ENCODE measurements around the gene ADGRG2.

GRCh38 chrX:18949944-18950301 lies 172.3 kb downstream of the ADGRG2 start:
- TF ChIP-seq ZNF175 (CRISPR knock-in tag; IDR thresholded peaks at IDR 0.05; ENCODE audit: low read depth) (no peak), CREB3 (tag; conservative IDR thresholded peaks at IDR 0.05; ENCODE audit: low read depth) (no peak), ZNF512 (tag; IDR thresholded peaks at IDR 0.05) (no peak), THAP12 (CRISPR knock-in tag; IDR thresholded peaks at IDR 0.05) (no peak), TAF15 (IDR thresholded peaks at IDR 0.05; ENCODE audit: low read depth, low read length) (no peak)

Measured in K562 (cell line).